ENCODE results near the gene ERCC3. TPM values are rescaled to one million over a fixed set of nuclear protein-coding genes. Genes with fewer than 3 reads are reported as not detected.
"Not testable (repeated sequence)": the region's sequence is repeated elsewhere in the genome, so short reads cannot be mapped to it uniquely, and the experiment has no call there.

ERCC3 gene
- total RNA-seq, 1 experiment from 2014 or later = 60.8 TPM

- Histone ChIP-seq H3K9ac (ENCODE audit: extremely low read depth, insufficient read length, low read length) (no peak overlapping the region), H2BK120ac (ENCODE audit: low read depth, low read length, poor library complexity, severe bottlenecking) (no peak overlapping the region), H3K23ac (ENCODE audit: insufficient read length, low read depth, low read length) (no peak overlapping the region), H2AFZ (ENCODE audit: low read length) (no peak overlapping the region), H3K27ac (ENCODE audit: insufficient read length, low read depth, low read length) (no peak overlapping the region), H3K14ac (ENCODE audit: insufficient read depth, low read length) (no peak overlapping the region), H2BK12ac (ENCODE audit: insufficient read length, low read depth, low read length) (no peak overlapping the region), H4K91ac (ENCODE audit: insufficient read length, low read depth, low read length) (no peak overlapping the region), H2BK15ac (ENCODE audit: low read depth, low read length) (no peak overlapping the region), H2AK5ac (ENCODE audit: insufficient read length, low read length) (no peak overlapping the region), H4K8ac (replicated peaks; ENCODE audit: insufficient read length, low read depth, low read length) (no peak overlapping the region), H2BK5ac (ENCODE audit: insufficient read length, low read length) (no peak overlapping the region), H3K23me2 (ENCODE audit: insufficient read length, low read depth, low read length, poor library complexity, severe bottlenecking) (peaks cover 12% of the 10 kb centered on the region), H4K20me1 (ENCODE audit: control insufficient read depth, insufficient read depth, insufficient read length) (no peaks in the 10 kb centered on the region), H3T11ph (ENCODE audit: low read length) (no peak overlapping the region), H3K9me3 (ENCODE audit: control insufficient read depth, low read depth, low read length) (no peaks in the 10 kb centered on the region), H3K79me1 (ENCODE audit: insufficient read depth, low read depth, low read length, poor library complexity, severe bottlenecking) (no peaks in the 10 kb centered on the region), H2BK20ac (ENCODE audit: low read depth, low read length, poor library complexity, severe bottlenecking) (no peak overlapping the region), H3K4me1 (ENCODE audit: insufficient read depth, low read length) (no peaks in the 10 kb centered on the region), H3K18ac (ENCODE audit: insufficient read length, low read depth, low read length) (no peak overlapping the region), H3K4me2 (ENCODE audit: insufficient read depth, insufficient read length, low read length) (no peak overlapping the region), H3K79me2 (ENCODE audit: insufficient read depth, low read length) (no peaks in the 10 kb centered on the region), H3K27me3 (ENCODE audit: insufficient read depth, low read length) (no peaks in the 10 kb centered on the region; the same call in 1 of the 2 replicates), H3K56ac (ENCODE audit: insufficient read length, low read depth, low read length) (no peak overlapping the region), H3K4ac (ENCODE audit: low read depth, low read length) (no peak overlapping the region), H4K5ac (ENCODE audit: insufficient read length, low read depth, low read length) (no peak overlapping the region)
- Mint-ChIP-seq H3K4me3 (no peak overlapping the region), H3K36me3 (ENCODE audit: insufficient read depth in 1 of 3, low read depth in 3 of 3) (peaks cover 0 to 8% (median 0%) of the 10 kb centered on the region in 3 experiments; a peak in 4 of 7 replicates), H3K27me3 (ENCODE audit: low read depth) (peaks cover 68% of the 10 kb centered on the region), H3K27ac (no peak overlapping the region), H3K9me3 (peaks cover 6 to 7% of the 10 kb centered on the region in 2 experiments; a peak in 3 of 5 replicates), H3K4me1 (peaks cover 13 to 14% of the 10 kb centered on the region in 2 experiments)
- no CpG with 5 or more reads among the region's 2 CpGs for WGBS (ENCODE audit: extremely low coverage, insufficient read length, low lambda C conversion rate)
- TF ChIP-seq CTCF (conservative IDR thresholded peaks at IDR 0.05) = no peak
- DNase-seq = no peak
These were observed 77.8 kb downstream of the ERCC3 start for GRCh38 chr2:127216095-127216494.

- H2BK120ac ChIP-seq (ENCODE audit: low read depth, low read length, poor library complexity, severe bottlenecking); H2AFZ ChIP-seq (ENCODE audit: low read length); H4K5ac ChIP-seq (ENCODE audit: insufficient read length, low read depth, low read length); H3K23me2 ChIP-seq (ENCODE audit: insufficient read length, low read depth, low read length, poor library complexity, severe bottlenecking); H3K56ac ChIP-seq (ENCODE audit: insufficient read length, low read depth, low read length); H3K9me3 Mint-ChIP-seq; H4K8ac ChIP-seq (replicated peaks; ENCODE audit: insufficient read length, low read depth, low read length); H3K79me2 ChIP-seq (ENCODE audit: insufficient read depth, low read length); H3T11ph ChIP-seq (ENCODE audit: low read length); H3K4me3 Mint-ChIP-seq; H3K36me3 Mint-ChIP-seq (ENCODE audit: insufficient read depth in 1 of 3, low read depth in 3 of 3); H2BK20ac ChIP-seq (ENCODE audit: low read depth, low read length, poor library complexity, severe bottlenecking); DNase-seq; H3K18ac ChIP-seq (ENCODE audit: insufficient read length, low read depth, low read length); H3K4me1 ChIP-seq (ENCODE audit: insufficient read depth, low read length); H3K14ac ChIP-seq (ENCODE audit: insufficient read depth, low read length); H2BK5ac ChIP-seq (ENCODE audit: insufficient read length, low read length); H3K9ac ChIP-seq (ENCODE audit: extremely low read depth, insufficient read length, low read length); H2AK5ac ChIP-seq (ENCODE audit: insufficient read length, low read length); H3K9me3 ChIP-seq (ENCODE audit: control insufficient read depth, low read depth, low read length); H4K20me1 ChIP-seq (ENCODE audit: control insufficient read depth, insufficient read depth, insufficient read length); H3K4ac ChIP-seq (ENCODE audit: low read depth, low read length); H3K27ac ChIP-seq (ENCODE audit: insufficient read length, low read depth, low read length); H4K91ac ChIP-seq (ENCODE audit: insufficient read length, low read depth, low read length); H3K4me2 ChIP-seq (ENCODE audit: insufficient read depth, insufficient read length, low read length); H3K79me1 ChIP-seq (ENCODE audit: insufficient read depth, low read depth, low read length, poor library complexity, severe bottlenecking); H3K27ac Mint-ChIP-seq; H3K23ac ChIP-seq (ENCODE audit: insufficient read length, low read depth, low read length); H2BK12ac ChIP-seq (ENCODE audit: insufficient read length, low read depth, low read length); H3K27me3 ChIP-seq (ENCODE audit: insufficient read depth, low read length); H2BK15ac ChIP-seq (ENCODE audit: low read depth, low read length): not testable (repeated sequence)
- Mint-ChIP-seq H3K4me1 (peaks cover 32 to 33% of the 10 kb centered on the region in 2 experiments), H3K27me3 (ENCODE audit: low read depth) (peaks cover 70% of the 10 kb centered on the region)
- no CpG with 5 or more reads among the region's 2 CpGs for WGBS (ENCODE audit: extremely low coverage, insufficient read length, low lambda C conversion rate)
These were observed 79.7 kb downstream of the ERCC3 start for GRCh38 chr2:127214201-127214600.
